IMR-90 (cell line): ENCODE results near the gene CACNA2D3. TPM values are rescaled to one million over a fixed set of nuclear protein-coding genes. Genes with fewer than 3 reads are reported as not detected.

Experiments used
- ATAC-seq: fragments of 200-7000 bp; cut with Tn5 transposase; 2 replicates; pipeline ENCODE4 v1.9.1; 2020; ENCODE audit warnings: low read depth, mild to moderate bottlenecking, moderate library complexity
- BruUV-seq: library from RNA; stranded (reverse); fragments of 400-500 nt; replicated peaks from 2 replicates; lab custom pipeline; 2021; lab: Mats Ljungman, UMichigan
- CTCF ChIA-PET: fragments of 300-600 bp; formaldehyde crosslinking; extraction: SDS; loops from one replicate; lab custom pipeline; 2021; ENCODE audit warnings: antibody characterized with exemption; lab: Yijun Ruan, JAX
- POLR2A ChIA-PET: fragments of 300-600 bp; sonication (Branson Sonifier 250); formaldehyde crosslinking; loops from one replicate; lab custom pipeline; 2022; ENCODE audit warnings: antibody characterized with exemption; ENCODE audit not compliant: unreplicated experiment; lab: Charles Lee
- DNase-seq: peaks from one replicate; pipeline ENCODE4 v3.0.0; 2013
- H2AFZ ChIP-seq: replicated peaks from 2 replicates; pipeline ENCODE3; 2013; ENCODE audit warnings: low read length, mild to moderate bottlenecking; ENCODE audit not compliant: poor library complexity
- H2AK5ac ChIP-seq: 2 replicates; pipeline ENCODE4 v1.6.1; 2013; ENCODE audit warnings: low read depth, low read length, inconsistent platforms
- H2AK9ac ChIP-seq: replicated peaks from 2 replicates; pipeline ENCODE3; 2013; ENCODE audit warnings: mild to moderate bottlenecking, low read depth, low read length, moderate library complexity; ENCODE audit not compliant: poor library complexity
- H2BK120ac ChIP-seq: 2 replicates; pipeline ENCODE4 v1.6.1; 2013; ENCODE audit warnings: low read depth, low read length, inconsistent platforms
- H2BK15ac ChIP-seq: 3 replicates; pipeline ENCODE4 v1.6.1; 2013; ENCODE audit warnings: low read depth, low read length, inconsistent platforms
- H2BK20ac ChIP-seq: 2 replicates; pipeline ENCODE4 v1.6.1; 2013; ENCODE audit warnings: low read depth, mild to moderate bottlenecking, inconsistent platforms, low read length, moderate library complexity
- H2BK5ac ChIP-seq: 2 replicates; pipeline ENCODE4 v1.6.1; 2013; ENCODE audit warnings: mild to moderate bottlenecking, low read depth, low read length, inconsistent platforms; ENCODE audit not compliant: poor library complexity, severe bottlenecking
- H3K14ac ChIP-seq: replicated peaks from 2 replicates; pipeline ENCODE4 v1.6.1; 2013; ENCODE audit warnings: low read depth, low read length, inconsistent platforms
- H3K18ac ChIP-seq: 2 replicates; pipeline ENCODE4 v1.6.1; 2013; ENCODE audit warnings: low read depth, low read length, control low read depth
- H3K23ac ChIP-seq: 2 replicates; pipeline ENCODE4 v1.6.1; 2013; ENCODE audit warnings: low read depth, low read length, inconsistent platforms
- H3K27ac ChIP-seq: 2 replicates; pipeline ENCODE4 v1.5.1; 2013; ENCODE audit warnings: mild to moderate bottlenecking, control low read depth, low read length; ENCODE audit not compliant: insufficient read depth
- H3K27me3 ChIP-seq: 2 replicates; pipeline ENCODE4 v1.6.1; 2013; ENCODE audit warnings: low read length; ENCODE audit not compliant: control insufficient read depth, insufficient read depth
- H3K36me3 ChIP-seq: 2 replicates; pipeline ENCODE4 v1.6.1; 2013; ENCODE audit warnings: low read length, mixed read lengths; ENCODE audit not compliant: control insufficient read depth, insufficient read depth
- H3K4ac ChIP-seq: 2 replicates; pipeline ENCODE4 v1.6.1; 2013; ENCODE audit warnings: low read depth, low read length, inconsistent platforms
- H3K4me1 ChIP-seq: 2 replicates; pipeline ENCODE4 v1.6.1; 2013; ENCODE audit warnings: low read length, mixed read lengths; ENCODE audit not compliant: control insufficient read depth, insufficient read depth
- H3K4me2 ChIP-seq: 2 replicates; pipeline ENCODE4 v1.6.1; 2013; ENCODE audit warnings: low read depth, mild to moderate bottlenecking, control low read depth, low read length, moderate library complexity
- H3K4me3 ChIP-seq: 2 replicates; pipeline ENCODE4 v1.5.1; 2013; ENCODE audit warnings: low read depth, mild to moderate bottlenecking, control low read depth, low read length, moderate library complexity; ENCODE audit not compliant: insufficient read depth
- H3K56ac ChIP-seq: 2 replicates; pipeline ENCODE4 v1.6.1; 2013; ENCODE audit warnings: low read length, inconsistent platforms; ENCODE audit not compliant: insufficient read depth; ENCODE audit errors: extremely low read depth
- H3K79me1 ChIP-seq, 2 experiments: 2 replicates each; pipeline ENCODE4 v1.6.1; 2013; ENCODE audit warnings: low read length in 2 of 2, inconsistent platforms in 1 of 2, low read depth in 1 of 2
- H3K9ac ChIP-seq: 2 replicates; pipeline ENCODE4 v1.6.1; 2013; ENCODE audit warnings: low read depth, low read length, control low read depth
- H3K9me1 ChIP-seq: 2 replicates; pipeline ENCODE4 v1.6.1; 2013; ENCODE audit warnings: low read length, inconsistent platforms; ENCODE audit not compliant: insufficient read depth
- H3K9me3 ChIP-seq: 2 replicates; pipeline ENCODE4 v1.6.1; 2013; ENCODE audit warnings: low read length; ENCODE audit not compliant: control insufficient read depth, insufficient read depth
- H4K20me1 ChIP-seq: 2 replicates; pipeline ENCODE4 v1.6.1; 2013; ENCODE audit warnings: low read length, inconsistent platforms; ENCODE audit not compliant: insufficient read depth
- H4K5ac ChIP-seq: 2 replicates; pipeline ENCODE4 v1.6.1; 2013; ENCODE audit warnings: mild to moderate bottlenecking, low read depth, low read length, control low read depth
- H4K8ac ChIP-seq, 2 experiments: 2 replicates each; pipeline ENCODE4 v1.6.1; 2013; ENCODE audit warnings: low read depth in 2 of 2, low read length in 2 of 2, control low read depth in 1 of 2, inconsistent platforms in 1 of 2
- H4K91ac ChIP-seq: 2 replicates; pipeline ENCODE4 v1.6.1; 2013; ENCODE audit warnings: low read depth, low read length, inconsistent platforms; ENCODE audit not compliant: insufficient read depth
- BHLHE40 ChIP-seq: fragments of 150-350 bp; IDR thresholded peaks from 2 replicates; pipeline ENCODE4 v1.6.1; 2016; ENCODE audit warnings: mild to moderate bottlenecking, low read depth, low read length
- CEBPB ChIP-seq: IDR thresholded peaks from 2 replicates; pipeline ENCODE4 v1.6.1; 2012; ENCODE audit warnings: low read depth, low read length, improper control_type of control experiment
- CHD1 ChIP-seq: IDR thresholded peaks from 2 replicates; pipeline ENCODE4 v1.6.1; 2012; ENCODE audit warnings: low read depth, low read length, improper control_type of control experiment
- CTCF ChIP-seq: conservative IDR thresholded peaks from 2 replicates; pipeline ENCODE4 v1.5.1; 2012; ENCODE audit warnings: mild to moderate bottlenecking, low read depth, low read length, improper control_type of control experiment
- ELK1 ChIP-seq: fragments of 150-350 bp; IDR thresholded peaks from 2 replicates; pipeline ENCODE4 v1.6.1; 2016; ENCODE audit warnings: low read depth, mild to moderate bottlenecking, low read length, moderate library complexity, borderline replicate concordance
- FOS ChIP-seq: fragments of 150-350 bp; IDR thresholded peaks from 2 replicates; pipeline ENCODE4 v1.6.1; 2016; ENCODE audit warnings: low read depth, low read length
- MAZ ChIP-seq: IDR thresholded peaks from 2 replicates; pipeline ENCODE4 v1.6.1; 2012; ENCODE audit warnings: low read depth, mild to moderate bottlenecking, low read length, improper control_type of control experiment, moderate library complexity, borderline replicate concordance
- MXI1 ChIP-seq: IDR thresholded peaks from 2 replicates; pipeline ENCODE4 v1.6.1; 2012; ENCODE audit warnings: low read depth, mild to moderate bottlenecking, low read length, moderate library complexity, borderline replicate concordance
- NFE2L2 ChIP-seq: fragments of 150-350 bp; IDR thresholded peaks from 2 replicates; pipeline ENCODE4 v1.6.1; 2016; ENCODE audit warnings: low read depth, mild to moderate bottlenecking, low read length
- POLR2A ChIP-seq: IDR thresholded peaks from 2 replicates; pipeline ENCODE4 v1.6.1; 2012; ENCODE audit warnings: mild to moderate bottlenecking, low read depth, low read length
- RAD21 ChIP-seq: IDR thresholded peaks from 2 replicates; pipeline ENCODE4 v1.6.1; 2012; ENCODE audit warnings: low read length, improper control_type of control experiment
- RCOR1 ChIP-seq: IDR thresholded peaks from 2 replicates; pipeline ENCODE4 v1.6.1; 2012; ENCODE audit warnings: mild to moderate bottlenecking, low read length, improper control_type of control experiment; ENCODE audit not compliant: insufficient replicate concordance
- RFX5 ChIP-seq: IDR thresholded peaks from 2 replicates; pipeline ENCODE4 v1.8.0; 2012; ENCODE audit warnings: low read depth, mild to moderate bottlenecking, low read length, moderate library complexity
- SMC3 ChIP-seq: fragments of 150-350 bp; IDR thresholded peaks from 2 replicates; pipeline ENCODE4 v1.6.1; 2016; ENCODE audit warnings: low read depth, mild to moderate bottlenecking, antibody characterized with exemption, low read length, moderate library complexity
- USF2 ChIP-seq: fragments of 150-350 bp; IDR thresholded peaks from 2 replicates; pipeline ENCODE4 v1.6.1; 2017; ENCODE audit warnings: mild to moderate bottlenecking, antibody characterized with exemption, low read length, low read depth
- WGBS, 2 experiments: methylation state at CpG; one replicate each; pipeline versions ENCODE4 v1.1.5 to v1.1.7; 2013; ENCODE audit warnings: missing lambda C conversion rate in 2 of 2; ENCODE audit not compliant: insufficient read length in 1 of 2; ENCODE audit errors: extremely low coverage in 2 of 2; 5-methylcytosine and 5-hydroxymethylcytosine counted together
- dilution Hi-C: fragments of 300-500 bp; cut with HindIII; formaldehyde crosslinking; loops from one replicate; pipeline ENCODE4 v1.14.3; 2018; ENCODE audit warnings: low sequenced_read_pairs; ENCODE audit not compliant: unreplicated experiment
- in situ Hi-C: fragments of 300-500 bp; cut with MboI; formaldehyde crosslinking; loops from 3 replicates; pipeline ENCODE4 v1.14.3; 2019; ENCODE audit warnings: low sequenced_read_pairs, inconsistent platforms, mixed read lengths
- intact Hi-C: fragments of 100-400 bp; cut with micrococcal nuclease; formaldehyde crosslinking; loops from 2 replicates; pipeline ENCODE4 v1.10.0; 2022
- polyA plus RNA-seq, 3 experiments: library from polyadenylated mRNA; depleted of rRNA; stranded (reverse); fragments of >200 nt; gene quantifications; 2 replicates each; pipeline ENCODE4 v1.2.3, GENCODE V29; 2012; ENCODE audit warnings: low replicate concordance in 1 of 3
- total RNA-seq: library from RNA; depleted of rRNA; stranded (reverse); fragments of >200 nt; gene quantifications from 2 replicates; pipeline ENCODE4 v1.2.3, GENCODE V29; 2012

Gene CACNA2D3
- total and polyA plus RNA-seq, 2 of the 4 experiments (the other 2 are of a cell fraction), result 0.36 to 0.41 TPM

- no peak overlapping the region for H2BK20ac ChIP-seq
- no peak overlapping the region for H3K23ac ChIP-seq
- no peaks in the 10 kb centered on the region for H3K36me3 ChIP-seq
- in situ Hi-C loops, result no loop called here
- H4K20me1 ChIP-seq, result no peaks in the 10 kb centered on the region
- no peak overlapping the region for H3K27ac ChIP-seq
- ChIA-PET POLR2A (no interaction called here), CTCF (no interaction called here)
- no peak overlapping the region for H2BK5ac ChIP-seq
- no peak overlapping the region for H4K91ac ChIP-seq
- intact Hi-C loops, result no loop called here
- ATAC-seq (no peak), DNase-seq (no peak)
- no peak overlapping the region for H4K8ac ChIP-seq
- no peaks in the 10 kb centered on the region for H3K27me3 ChIP-seq
- H3K4ac ChIP-seq, result no peak overlapping the region
- BruUV-seq, result no TSS peak
- H3K9me3 ChIP-seq, result peaks cover 10% of the 10 kb centered on the region
- no peaks in the 10 kb centered on the region for H3K79me1 ChIP-seq
- H2BK15ac ChIP-seq, result no peak overlapping the region
- no peak overlapping the region for H2AFZ ChIP-seq
- H2AK5ac ChIP-seq, result no peak overlapping the region
- H2AK9ac ChIP-seq, result no peak overlapping the region
- H3K4me2 ChIP-seq, result no peak overlapping the region
- TF ChIP-seq MAZ (no peak), SMC3 (no peak), POLR2A (no peak), BHLHE40 (no peak), USF2 (no peak), FOS (no peak), NFE2L2 (no peak), ELK1 (no peak), RFX5 (no peak), RAD21 (no peak), CHD1 (no peak), MXI1 (no peak), CEBPB (no peak), RCOR1 (no peak), CTCF (no peak)
- no peak overlapping the region for H3K4me3 ChIP-seq
- no peak overlapping the region for H3K9ac ChIP-seq
- H3K9me1 ChIP-seq, result no peaks in the 10 kb centered on the region
- H3K14ac ChIP-seq, result no peak overlapping the region
- no peaks in the 10 kb centered on the region for H3K4me1 ChIP-seq
- no peak overlapping the region for H3K56ac ChIP-seq
- no peak overlapping the region for H2BK120ac ChIP-seq
- no CpG with 5 or more reads among the region's 5 CpGs for WGBS, 2 experiments
- no peak overlapping the region for H3K18ac ChIP-seq
- dilution Hi-C loops, result no loop called here
- H4K5ac ChIP-seq, result no peak overlapping the region
Observed at GRCh38 chr3:54530944-54531343, 408.6 kb downstream of the CACNA2D3 start.
